ENCODE data around the gene PRKCA.

PRKCA gene

DNA sequence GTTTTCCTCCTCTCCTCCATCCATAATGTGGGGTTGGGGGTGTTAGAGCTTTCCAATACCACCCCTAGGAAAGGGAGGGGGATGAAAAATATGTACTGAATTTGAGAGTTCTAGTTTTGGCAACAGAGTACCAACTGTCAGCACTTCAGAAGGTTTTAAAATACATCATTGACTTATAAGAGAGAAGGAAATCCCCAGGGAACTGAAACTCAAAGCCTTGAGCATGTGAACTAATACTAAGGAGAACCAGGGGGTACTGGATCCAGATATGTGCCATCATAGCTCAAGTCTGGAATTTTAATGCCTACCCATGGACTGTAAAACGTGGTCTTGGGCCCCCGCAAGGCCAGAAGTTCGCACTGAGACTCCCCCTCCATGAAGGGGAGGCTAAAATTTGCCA lies 548.3 kb downstream of the PRKCA start:
- no peak for DNase-seq (ENCODE audit: extremely low read depth, low read depth)
- no peak for TF ChIP-seq CTCF (IDR thresholded peaks at IDR 0.05; ENCODE audit: low read depth, low read length)

DNA sequence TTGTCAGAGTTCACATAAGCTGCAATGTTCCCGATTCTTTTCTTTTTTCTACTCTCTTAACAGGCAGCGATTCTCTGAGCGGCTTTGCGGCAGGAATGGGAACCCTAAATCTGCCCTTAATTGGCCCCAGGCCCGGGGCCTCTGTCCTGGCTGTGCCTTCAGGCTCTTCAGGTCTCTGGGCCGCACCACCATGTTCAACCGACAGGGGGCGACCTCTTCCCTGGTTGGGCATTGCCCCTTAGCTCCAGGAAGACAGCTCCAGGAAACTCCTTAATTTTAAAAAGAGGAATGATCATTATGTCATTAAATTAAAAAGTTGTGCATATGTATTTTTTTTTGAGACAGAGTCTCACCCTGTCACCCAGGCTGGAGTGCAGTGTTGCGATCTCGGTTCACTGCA lies 552.8 kb downstream of the PRKCA start:
- TF ChIP-seq CTCF (IDR thresholded peaks at IDR 0.05; ENCODE audit: low read depth, low read length), result peak; percentile 17
- no peak for DNase-seq (ENCODE audit: extremely low read depth, low read depth)

- TF ChIP-seq CTCF (IDR thresholded peaks at IDR 0.05; ENCODE audit: low read depth, low read length), result no peak
- DNase-seq (ENCODE audit: extremely low read depth, low read depth), result no peak
Measured at GRCh38 chr17:66858226-66859083, 556.0 kb downstream of the PRKCA start.

- DNase-seq (ENCODE audit: extremely low read depth, low read depth), result no peak
- TF ChIP-seq CTCF (IDR thresholded peaks at IDR 0.05; ENCODE audit: low read depth, low read length), result no peak
Measured at GRCh38 chr17:66859353-66859752, 556.9 kb downstream of the PRKCA start.

DNA sequence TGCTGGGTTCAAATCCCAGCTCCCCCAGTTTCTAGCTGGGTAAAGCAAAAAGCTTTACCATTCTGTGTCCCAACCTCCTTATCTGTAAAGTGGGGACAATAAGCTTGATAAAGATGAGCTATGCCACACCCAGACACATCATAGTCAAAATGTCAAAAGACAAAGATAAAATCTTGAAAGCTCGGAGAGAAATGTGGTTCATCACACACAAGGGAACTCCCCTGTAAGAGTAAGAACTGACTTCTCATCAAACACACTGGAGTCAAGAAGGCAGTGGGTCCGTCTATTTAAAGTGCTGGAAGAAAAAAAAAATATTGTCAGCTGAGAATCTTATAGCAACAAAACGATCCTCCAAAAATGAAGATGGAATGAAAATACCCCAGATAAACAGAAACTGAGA lies 557.8 kb downstream of the PRKCA start:
- no peak for TF ChIP-seq CTCF (IDR thresholded peaks at IDR 0.05; ENCODE audit: low read depth, low read length)
- DNase-seq (ENCODE audit: extremely low read depth, low read depth), result no peak

Measured in AG09319 (cell line).